ENCODE measurements around the gene UGT2B28.
"Not testable (repeated sequence)": the region's sequence is repeated elsewhere in the genome, so short reads cannot be mapped to it uniquely, and the experiment has no call there.

UGT2B28 gene

DNA sequence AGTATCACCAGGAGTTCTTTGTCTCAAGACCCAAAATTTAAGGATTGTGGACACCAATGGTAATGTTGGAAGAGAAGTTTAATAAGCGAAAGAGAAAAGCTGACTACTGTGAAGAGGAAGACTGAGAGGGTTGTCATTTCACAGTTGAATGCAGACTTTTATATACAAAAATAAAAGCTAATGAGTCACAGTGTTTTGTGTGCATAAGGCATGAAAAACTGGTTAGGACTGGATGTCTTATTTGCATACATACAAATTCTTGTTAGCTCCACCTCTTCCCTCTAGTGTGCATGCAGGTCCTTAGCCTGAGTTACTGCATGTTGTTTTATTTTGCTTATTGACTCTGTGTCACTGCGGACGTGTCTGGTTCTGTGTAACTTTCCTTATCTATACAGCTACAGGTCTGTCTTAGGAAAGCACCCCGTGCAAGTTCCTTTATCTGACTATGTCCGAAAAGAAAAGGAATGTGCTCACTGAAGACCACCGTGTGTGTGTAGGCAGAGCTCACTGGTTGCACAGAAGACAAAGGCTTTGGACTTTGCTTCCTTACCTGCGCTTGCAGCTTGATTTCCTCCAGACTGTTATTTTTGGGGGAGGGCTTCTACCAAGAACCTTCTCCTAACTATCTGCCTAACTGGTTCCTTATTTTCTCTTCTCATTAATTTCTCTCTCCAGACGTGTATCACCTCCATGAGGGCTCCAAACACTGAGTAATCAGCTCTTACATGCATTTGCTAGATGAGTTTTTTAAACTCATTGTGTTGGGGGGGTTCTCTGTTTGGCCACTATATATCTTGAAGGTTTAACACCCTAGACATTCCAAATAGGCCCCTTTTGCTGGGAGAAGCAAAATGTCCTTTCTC, 63.5 kb downstream of the UGT2B28 start:
- DNase-seq (ENCODE audit: low read depth): not testable (repeated sequence)

All from activated T-cell treated with anti-CD3 and anti-CD28 coated beads for 24 hours (primary cell).